Measurements from ENCODE around the gene CERS6.
"Not testable (repeated sequence)": the region's sequence is repeated elsewhere in the genome, so short reads cannot be mapped to it uniquely, and the experiment has no call there.

CERS6 gene

DNA sequence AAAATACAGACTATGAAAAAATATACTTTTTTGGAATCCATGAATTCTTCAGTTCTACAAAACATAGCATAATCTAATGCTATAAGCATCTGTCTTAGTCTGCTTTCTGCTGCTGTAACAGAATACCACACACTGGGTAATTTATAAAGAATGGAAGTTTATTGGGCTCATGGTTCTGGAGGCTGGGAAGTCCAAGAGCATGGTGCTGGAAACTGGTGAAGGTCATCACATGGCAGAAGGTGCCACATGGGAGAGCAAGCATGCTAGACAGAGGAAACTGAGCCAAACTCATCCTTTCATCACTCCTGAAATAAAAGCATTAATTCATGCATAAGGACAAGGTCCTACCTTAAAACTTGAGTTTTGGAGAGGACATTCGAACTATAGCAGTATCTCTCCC, 319.8 kb downstream of the CERS6 start:
- H3K9ac ChIP-seq (ENCODE audit: low read length) = no peak overlapping the region
- H3K9me3 ChIP-seq (ENCODE audit: control insufficient read depth, low read length) = no peaks in the 10 kb centered on the region
- no peaks in the 10 kb centered on the region for H3K36me3 ChIP-seq (ENCODE audit: control insufficient read depth, insufficient read depth, low read length, severe bottlenecking)
- no peak for DNase-seq (ENCODE audit: low read depth)
- H3K4me1 ChIP-seq (ENCODE audit: control insufficient read depth, insufficient read depth, low read length) = no peaks in the 10 kb centered on the region
- H3K4me3 ChIP-seq (ENCODE audit: low read length) = no peak overlapping the region
- H3K27me3 ChIP-seq (replicated peaks; ENCODE audit: control insufficient read depth, insufficient read depth, low read length) = peaks cover 10% of the 10 kb centered on the region

DNA sequence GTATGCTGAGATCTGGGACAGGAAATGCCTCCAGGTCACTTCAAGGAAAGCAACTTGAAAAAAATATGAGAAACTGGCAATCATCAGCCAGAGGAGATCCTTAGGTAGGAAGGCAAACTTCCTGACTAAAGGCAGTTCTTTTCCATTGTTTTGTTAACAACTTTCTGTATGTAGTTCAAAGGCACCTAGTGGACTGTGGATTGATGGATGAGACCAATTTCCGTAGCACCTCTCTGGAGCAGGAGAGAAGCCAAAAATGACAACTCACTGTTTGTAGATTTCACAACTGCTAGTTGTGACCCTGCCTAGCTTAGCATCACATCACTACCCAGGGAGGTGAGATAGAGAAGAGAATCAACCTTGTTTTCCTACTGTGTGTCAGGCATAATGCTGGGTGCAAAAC, 324.6 kb downstream of the CERS6 start:
- no peak overlapping the region for H3K4me3 ChIP-seq (ENCODE audit: low read length)

DNA sequence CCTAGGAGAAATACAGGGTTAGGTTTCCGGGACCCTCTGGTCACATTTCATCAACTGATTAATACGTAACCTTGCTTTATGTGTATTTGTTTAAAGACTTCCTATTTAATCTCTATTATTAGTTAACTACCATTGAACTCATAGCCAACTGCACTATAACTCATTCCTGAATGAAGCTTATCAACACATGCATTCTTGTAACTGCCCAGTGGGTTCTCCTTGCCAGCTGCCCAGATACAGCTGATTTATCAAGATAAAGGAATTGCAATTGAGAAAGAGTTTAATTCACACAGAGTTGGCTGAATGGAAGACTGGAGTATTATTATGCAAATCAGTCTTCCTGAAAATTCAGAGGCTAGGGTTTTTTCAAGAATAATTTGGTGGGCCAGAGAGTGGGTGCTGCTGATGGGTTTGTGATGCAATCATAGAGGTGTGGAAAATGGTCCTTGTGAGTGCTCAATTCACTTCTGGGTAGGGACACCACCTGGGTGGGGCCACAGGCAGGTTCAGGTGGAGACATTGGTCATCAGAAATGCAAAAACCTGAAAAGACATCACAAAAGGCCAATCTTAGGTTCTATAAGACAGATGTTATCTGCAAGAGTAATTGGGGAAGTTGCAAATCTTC, 325.2 kb downstream of the CERS6 start:
- H3K9ac ChIP-seq (ENCODE audit: low read length) = no peak overlapping the region
- H3K9me3 ChIP-seq (ENCODE audit: control insufficient read depth, low read length) = no peaks in the 10 kb centered on the region

More for the DNA sequence above, 324.6 kb downstream of the CERS6 start:
- no peak for DNase-seq (ENCODE audit: low read depth)
- H3K27me3 ChIP-seq (replicated peaks; ENCODE audit: control insufficient read depth, insufficient read depth, low read length) = peaks cover 10% of the 10 kb centered on the region
- no peak overlapping the region for H3K9ac ChIP-seq (ENCODE audit: low read length)
- no peaks in the 10 kb centered on the region for H3K9me3 ChIP-seq (ENCODE audit: control insufficient read depth, low read length)
- H3K36me3 ChIP-seq (ENCODE audit: control insufficient read depth, insufficient read depth, low read length, severe bottlenecking) = no peaks in the 10 kb centered on the region
- H3K4me1 ChIP-seq (ENCODE audit: control insufficient read depth, insufficient read depth, low read length) = no peaks in the 10 kb centered on the region

DNA sequence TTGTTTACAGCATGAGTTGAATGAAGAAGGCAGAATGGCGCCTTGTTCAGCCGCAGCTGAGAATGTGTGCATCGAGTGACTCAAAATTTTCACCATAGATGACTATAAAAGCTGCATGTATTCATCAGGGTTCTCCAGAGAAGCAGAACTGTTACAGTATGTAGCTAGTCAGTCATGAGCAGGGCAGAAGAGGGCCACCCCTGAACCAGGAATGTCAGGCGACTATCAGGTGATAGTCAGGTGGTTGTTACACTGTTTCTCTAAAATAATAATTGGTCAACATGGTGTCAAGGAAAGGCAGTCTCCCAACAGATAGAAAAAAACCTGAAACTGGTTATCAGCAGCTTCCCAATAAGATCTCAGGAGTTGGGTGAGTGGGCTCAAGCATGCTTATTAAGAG, 326.2 kb downstream of the CERS6 start:
- Histone ChIP-seq H3K27me3 (replicated peaks; ENCODE audit: control insufficient read depth, insufficient read depth, low read length) (peaks cover 16% of the 10 kb centered on the region), H3K4me1 (ENCODE audit: control insufficient read depth, insufficient read depth, low read length) (no peaks in the 10 kb centered on the region), H3K9ac (ENCODE audit: low read length) (no peak overlapping the region), H3K4me3 (ENCODE audit: low read length) (no peak overlapping the region), H3K9me3 (ENCODE audit: control insufficient read depth, low read length) (no peaks in the 10 kb centered on the region), H3K36me3 (ENCODE audit: control insufficient read depth, insufficient read depth, low read length, severe bottlenecking) (no peaks in the 10 kb centered on the region)
- no peak for DNase-seq (ENCODE audit: low read depth)

More for the DNA sequence above, 325.2 kb downstream of the CERS6 start:
- Histone ChIP-seq H3K27me3 (replicated peaks; ENCODE audit: control insufficient read depth, insufficient read depth, low read length) (peaks cover 10% of the 10 kb centered on the region), H3K4me1 (ENCODE audit: control insufficient read depth, insufficient read depth, low read length) (no peaks in the 10 kb centered on the region), H3K36me3 (ENCODE audit: control insufficient read depth, insufficient read depth, low read length, severe bottlenecking) (no peaks in the 10 kb centered on the region), H3K4me3 (ENCODE audit: low read length) (no peak overlapping the region)
- no peak for DNase-seq (ENCODE audit: low read depth)

DNA sequence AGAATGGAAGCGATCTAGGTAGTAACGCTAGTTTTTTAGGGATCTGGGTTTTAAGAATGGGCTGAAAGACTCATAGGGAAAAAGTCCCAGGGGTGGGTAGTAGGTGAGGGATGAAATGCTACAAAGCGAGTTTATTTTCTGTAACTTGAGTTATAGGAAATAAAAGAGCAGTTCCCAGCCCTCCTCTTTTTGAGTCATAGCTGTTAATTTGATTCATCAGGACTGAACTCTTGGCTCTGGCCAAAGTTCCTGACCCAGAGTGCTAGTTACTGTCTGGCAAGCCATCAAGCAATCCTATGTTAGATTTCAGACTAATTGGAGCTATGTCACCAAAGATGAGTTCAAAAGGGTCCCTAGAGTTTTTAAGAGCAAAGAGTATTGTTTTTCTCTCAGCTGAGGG, 328.9 kb downstream of the CERS6 start:
- Histone ChIP-seq H3K9me3 (ENCODE audit: control insufficient read depth, low read length) (no peaks in the 10 kb centered on the region), H3K4me3 (ENCODE audit: low read length) (no peak overlapping the region), H3K27me3 (replicated peaks; ENCODE audit: control insufficient read depth, insufficient read depth, low read length) (peaks cover 21% of the 10 kb centered on the region), H3K36me3 (ENCODE audit: control insufficient read depth, insufficient read depth, low read length, severe bottlenecking) (no peaks in the 10 kb centered on the region), H3K4me1 (ENCODE audit: control insufficient read depth, insufficient read depth, low read length) (no peaks in the 10 kb centered on the region), H3K9ac (ENCODE audit: low read length) (no peak overlapping the region)
- no peak for DNase-seq (ENCODE audit: low read depth)

DNA sequence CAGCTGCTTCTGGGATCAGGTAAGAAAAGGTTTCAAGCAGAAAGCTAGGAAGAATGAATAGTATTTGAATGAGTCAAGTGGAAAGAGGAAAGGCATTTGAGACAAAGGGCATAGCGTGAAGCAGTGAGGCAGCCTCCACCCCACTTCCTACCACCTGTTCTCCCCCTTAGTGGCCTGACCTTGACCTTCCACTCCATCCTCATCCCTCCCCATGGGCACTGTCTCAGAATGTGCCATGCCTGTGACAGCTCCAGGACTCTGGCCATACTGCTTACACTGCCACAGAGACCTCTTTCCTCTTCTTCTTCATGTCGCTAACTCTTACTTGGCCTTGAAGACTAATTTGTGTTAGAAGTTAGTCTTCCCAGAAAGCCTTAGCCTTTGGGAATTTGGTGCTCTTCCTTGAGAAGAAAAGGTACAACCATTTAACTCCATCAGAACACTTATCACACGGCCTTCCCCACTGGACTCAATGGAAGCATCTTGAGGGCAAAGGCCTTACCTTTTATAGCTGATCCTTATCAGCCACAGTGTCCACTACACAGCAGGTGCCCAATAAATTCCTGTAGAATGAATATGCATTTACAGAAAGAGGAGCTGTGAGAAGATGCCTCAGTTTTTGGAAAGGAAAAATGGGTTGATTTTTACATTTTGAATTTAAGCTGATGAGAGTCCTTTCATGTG, 331.2 kb downstream of the CERS6 start:
- DNase-seq (ENCODE audit: low read depth) = no peak
- H3K4me1 ChIP-seq (ENCODE audit: control insufficient read depth, insufficient read depth, low read length) = no peaks in the 10 kb centered on the region
- H3K4me3 ChIP-seq (ENCODE audit: low read length) = no peak overlapping the region
- H3K9ac ChIP-seq (ENCODE audit: low read length) = no peak overlapping the region
- no peaks in the 10 kb centered on the region for H3K36me3 ChIP-seq (ENCODE audit: control insufficient read depth, insufficient read depth, low read length, severe bottlenecking)
- H3K27me3 ChIP-seq (replicated peaks; ENCODE audit: control insufficient read depth, insufficient read depth, low read length) = peaks cover 17% of the 10 kb centered on the region
- no peaks in the 10 kb centered on the region for H3K9me3 ChIP-seq (ENCODE audit: control insufficient read depth, low read length)

DNA sequence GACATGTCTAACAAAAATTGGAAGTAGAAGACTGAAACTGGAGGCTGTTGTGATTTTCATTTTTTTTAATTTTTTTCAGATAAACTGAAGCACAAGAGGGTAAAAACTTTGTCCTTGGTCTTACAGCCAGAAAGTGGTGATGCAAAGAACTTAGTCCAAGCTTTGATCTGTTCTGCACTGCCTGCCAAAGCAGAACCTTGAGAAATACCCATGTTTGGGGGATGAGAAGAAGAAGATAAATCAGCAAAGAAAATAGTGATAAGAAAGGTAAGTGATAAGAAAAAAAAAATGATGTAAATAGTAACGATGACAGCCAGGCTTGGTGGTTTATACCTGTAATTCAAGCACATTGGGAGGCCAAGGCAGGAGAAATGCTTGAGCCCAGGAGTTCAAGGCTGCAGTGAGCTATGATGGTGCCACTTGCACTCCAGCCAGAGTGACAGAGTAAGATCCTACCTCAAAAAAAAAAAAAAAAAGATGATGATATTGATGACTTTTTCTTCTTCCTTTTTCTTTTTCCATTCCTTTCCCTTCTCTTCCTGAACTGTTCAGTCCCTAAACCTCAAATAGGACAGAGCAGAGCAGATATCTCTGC, 331.8 kb downstream of the CERS6 start:
- no peak for DNase-seq (ENCODE audit: low read depth)
- Histone ChIP-seq H3K9me3 (ENCODE audit: control insufficient read depth, low read length) (no peaks in the 10 kb centered on the region), H3K36me3 (ENCODE audit: control insufficient read depth, insufficient read depth, low read length, severe bottlenecking) (no peaks in the 10 kb centered on the region), H3K4me3 (ENCODE audit: low read length) (no peak overlapping the region), H3K9ac (ENCODE audit: low read length) (no peak overlapping the region), H3K4me1 (ENCODE audit: control insufficient read depth, insufficient read depth, low read length) (no peaks in the 10 kb centered on the region), H3K27me3 (replicated peaks; ENCODE audit: control insufficient read depth, insufficient read depth, low read length) (peaks cover 17% of the 10 kb centered on the region)

DNA sequence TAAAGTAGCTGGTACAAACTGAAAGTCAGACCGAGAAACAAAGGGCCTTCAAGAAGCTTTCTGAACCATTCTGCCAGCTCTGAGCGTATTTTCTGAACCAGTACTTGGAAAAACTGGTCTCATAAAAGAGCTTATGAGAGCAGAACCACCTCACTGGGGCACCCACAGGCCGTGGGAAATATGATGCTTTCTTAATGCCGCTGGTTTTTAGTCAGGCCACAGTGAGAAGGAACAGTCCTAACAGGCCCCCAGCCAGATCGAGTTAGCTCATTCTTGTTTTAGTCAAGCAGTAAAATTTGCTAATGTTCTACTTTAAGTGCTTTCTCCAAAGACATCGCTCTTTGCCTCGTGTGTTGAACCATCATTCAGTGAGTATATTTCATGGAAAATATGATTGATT, 333.7 kb downstream of the CERS6 start:
- H3K4me3 ChIP-seq (ENCODE audit: low read length) = no peak overlapping the region
- H3K9ac ChIP-seq (ENCODE audit: low read length) = no peak overlapping the region

DNA sequence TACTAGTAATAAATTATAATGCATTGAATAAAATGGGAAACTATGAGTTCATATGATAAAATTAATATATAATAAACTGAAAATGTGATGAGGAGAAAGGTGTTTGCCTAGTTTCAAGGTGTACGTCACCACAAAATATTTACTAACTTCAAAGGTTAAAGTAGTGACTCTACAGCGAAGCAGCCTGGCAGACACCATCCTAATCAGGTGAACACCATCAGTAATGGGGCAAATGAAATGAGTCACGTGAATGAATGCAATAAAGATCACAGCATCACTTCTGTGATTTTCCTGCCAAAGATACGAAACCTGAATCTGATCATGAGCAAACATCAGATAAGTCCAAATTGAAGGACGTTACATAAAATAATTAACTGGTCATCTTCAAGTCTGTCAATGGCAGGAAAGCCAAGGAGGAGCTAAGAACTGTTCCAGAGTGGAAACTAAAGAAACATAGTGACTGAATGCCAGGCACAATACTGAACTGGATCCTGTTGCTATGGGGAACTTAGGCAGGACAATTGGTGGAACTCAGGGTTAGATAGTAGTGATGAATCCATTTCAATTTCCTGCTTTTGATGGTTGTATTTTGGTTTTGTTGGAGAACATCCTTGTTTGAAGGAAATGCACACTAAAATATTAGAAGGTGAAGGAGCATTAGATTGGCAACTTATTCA, 334.3 kb downstream of the CERS6 start:
- Histone ChIP-seq H3K9ac (ENCODE audit: low read length) (no peak overlapping the region), H3K4me1 (ENCODE audit: control insufficient read depth, insufficient read depth, low read length) (no peaks in the 10 kb centered on the region), H3K36me3 (ENCODE audit: control insufficient read depth, insufficient read depth, low read length, severe bottlenecking) (no peaks in the 10 kb centered on the region), H3K27me3 (replicated peaks; ENCODE audit: control insufficient read depth, insufficient read depth, low read length) (peaks cover 17% of the 10 kb centered on the region), H3K9me3 (ENCODE audit: control insufficient read depth, low read length) (no peaks in the 10 kb centered on the region), H3K4me3 (ENCODE audit: low read length) (no peak overlapping the region)
- no peak for DNase-seq (ENCODE audit: low read depth)

More for the DNA sequence above, 333.7 kb downstream of the CERS6 start:
- no peaks in the 10 kb centered on the region for H3K36me3 ChIP-seq (ENCODE audit: control insufficient read depth, insufficient read depth, low read length, severe bottlenecking)
- no peak for DNase-seq (ENCODE audit: low read depth)
- no peaks in the 10 kb centered on the region for H3K4me1 ChIP-seq (ENCODE audit: control insufficient read depth, insufficient read depth, low read length)
- H3K9me3 ChIP-seq (ENCODE audit: control insufficient read depth, low read length) = no peaks in the 10 kb centered on the region
- H3K27me3 ChIP-seq (replicated peaks; ENCODE audit: control insufficient read depth, insufficient read depth, low read length) = peaks cover 17% of the 10 kb centered on the region

DNA sequence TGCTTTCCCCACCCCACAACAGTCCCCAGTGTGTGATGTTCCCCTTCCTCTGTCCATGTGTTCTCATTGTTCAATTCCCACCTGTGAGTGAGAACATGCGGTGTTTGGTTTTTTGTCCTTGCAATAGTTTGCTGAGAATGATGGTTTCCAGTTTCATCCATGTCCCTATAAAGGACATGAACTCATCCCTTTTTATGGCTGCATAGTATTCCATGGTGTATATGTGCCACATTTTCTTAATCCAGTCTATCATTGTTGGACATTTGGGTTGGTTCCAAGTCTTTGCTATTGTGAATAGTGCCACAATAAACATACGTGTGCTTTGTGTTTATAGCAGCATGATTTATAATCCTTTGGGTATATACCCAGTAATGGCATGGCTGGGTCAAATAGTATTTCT, 335.1 kb downstream of the CERS6 start:
- H3K36me3 ChIP-seq (ENCODE audit: control insufficient read depth, insufficient read depth, low read length, severe bottlenecking); H3K4me3 ChIP-seq (ENCODE audit: low read length); H3K9ac ChIP-seq (ENCODE audit: low read length); DNase-seq (ENCODE audit: low read depth); H3K9me3 ChIP-seq (ENCODE audit: control insufficient read depth, low read length); H3K4me1 ChIP-seq (ENCODE audit: control insufficient read depth, insufficient read depth, low read length): not testable (repeated sequence)
- peaks cover 17% of the 10 kb centered on the region for H3K27me3 ChIP-seq (replicated peaks; ENCODE audit: control insufficient read depth, insufficient read depth, low read length)

DNA sequence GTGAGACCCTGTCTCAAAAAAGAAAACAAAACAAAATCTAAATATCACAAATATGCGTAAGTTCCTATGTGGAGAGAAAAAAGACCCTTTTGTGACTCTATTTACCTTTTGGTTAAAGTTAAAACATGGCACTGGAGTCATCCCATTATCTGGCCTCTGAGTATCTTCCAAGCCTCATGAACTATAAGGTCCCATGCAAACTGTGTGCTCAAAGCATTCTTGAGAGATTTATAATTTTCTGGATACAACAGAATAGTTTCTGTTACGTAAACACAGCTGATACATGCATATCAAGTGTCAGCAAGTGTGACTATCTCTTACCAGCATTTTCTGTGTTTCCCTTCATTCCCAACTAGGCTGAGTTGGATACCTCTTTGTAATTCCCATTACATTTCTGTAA, 337.5 kb downstream of the CERS6 start:
- H3K27me3 ChIP-seq (replicated peaks; ENCODE audit: control insufficient read depth, insufficient read depth, low read length) = peaks cover 5% of the 10 kb centered on the region

More for the DNA sequence above, 337.5 kb downstream of the CERS6 start:
- peaks cover 3% of the 10 kb centered on the region for H3K4me1 ChIP-seq (ENCODE audit: control insufficient read depth, insufficient read depth, low read length)
- peak; percentile 23 for DNase-seq (ENCODE audit: low read depth)
- H3K9me3 ChIP-seq (ENCODE audit: control insufficient read depth, low read length) = no peaks in the 10 kb centered on the region
- H3K36me3 ChIP-seq (ENCODE audit: control insufficient read depth, insufficient read depth, low read length, severe bottlenecking) = no peaks in the 10 kb centered on the region
- H3K9ac ChIP-seq (ENCODE audit: low read length) = no peak overlapping the region
- no peak overlapping the region for H3K4me3 ChIP-seq (ENCODE audit: low read length)

Data from adipocyte (in vitro differentiated cells).